Skin of body (tissue), 2 donors: Measurements from ENCODE around the gene KCNJ4. TPM values are rescaled to one million over a fixed set of nuclear protein-coding genes. Genes with fewer than 3 reads are reported as not detected.
A peak's percentile ranks its signal among the peaks of the same experiment; 100 is the strongest.

Experiments used
- DNase-seq: peaks from one replicate; lab custom pipeline; 2025; lab: John Stamatoyannopoulos, UW
- total RNA-seq: library from RNA; depleted of rRNA; stranded (reverse); fragments of >200 nt; gene quantifications from one replicate; pipeline ENCODE4 v1.2.3, GENCODE V29; 2014

The KCNJ4 gene
- 0.30 TPM for total RNA-seq

DNA sequence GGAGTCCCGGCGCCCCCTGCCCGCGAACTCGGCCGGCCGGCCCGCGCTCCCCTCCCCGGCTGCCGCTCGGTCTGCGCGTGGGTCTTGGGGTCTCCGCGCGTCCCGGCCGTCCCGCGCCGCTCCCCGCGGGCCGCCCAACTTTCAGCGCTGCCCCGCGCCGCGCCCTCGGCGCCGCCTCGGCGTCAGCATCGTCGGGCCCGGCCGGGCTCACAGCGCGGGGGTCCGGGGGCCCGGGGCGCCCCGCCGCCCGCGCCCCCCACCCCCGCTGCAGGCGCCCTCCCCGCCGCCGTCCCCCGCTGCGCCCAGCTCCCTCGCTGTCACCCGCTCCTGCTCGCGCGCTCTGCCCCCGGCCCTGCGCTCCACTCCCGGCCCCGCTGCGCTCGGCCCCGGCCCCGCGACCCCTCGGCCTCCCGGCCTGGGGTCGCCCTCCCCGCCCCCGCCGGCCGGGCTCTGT lies at the start of gene KCNJ4:
Gene KCNJ4 (minus strand): TSS at position 124 of the 454 bp plus-strand sequence. CDS start 27,067 bp downstream, outside the sequence.
- DNase-seq: no peak

DNA sequence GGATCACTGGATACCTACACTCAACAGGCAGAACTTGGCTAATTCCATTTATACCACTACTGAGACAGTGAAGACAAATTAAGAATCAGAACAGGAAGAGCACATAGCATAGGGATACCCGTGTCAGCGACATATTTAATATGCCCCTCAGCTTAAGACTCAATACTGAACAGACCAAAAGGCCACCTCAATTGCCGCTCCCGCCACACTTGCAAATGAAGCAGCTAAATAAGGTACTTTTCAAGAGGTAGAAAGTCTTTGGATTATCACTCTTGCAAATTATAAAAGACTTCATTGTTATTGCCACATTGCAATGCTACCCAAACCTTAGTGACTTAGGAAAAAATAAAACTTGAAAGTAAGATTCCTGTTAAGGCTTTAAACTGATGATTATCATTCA lies 48.0 kb upstream of the KCNJ4 start:
- no peak for DNase-seq

DNA sequence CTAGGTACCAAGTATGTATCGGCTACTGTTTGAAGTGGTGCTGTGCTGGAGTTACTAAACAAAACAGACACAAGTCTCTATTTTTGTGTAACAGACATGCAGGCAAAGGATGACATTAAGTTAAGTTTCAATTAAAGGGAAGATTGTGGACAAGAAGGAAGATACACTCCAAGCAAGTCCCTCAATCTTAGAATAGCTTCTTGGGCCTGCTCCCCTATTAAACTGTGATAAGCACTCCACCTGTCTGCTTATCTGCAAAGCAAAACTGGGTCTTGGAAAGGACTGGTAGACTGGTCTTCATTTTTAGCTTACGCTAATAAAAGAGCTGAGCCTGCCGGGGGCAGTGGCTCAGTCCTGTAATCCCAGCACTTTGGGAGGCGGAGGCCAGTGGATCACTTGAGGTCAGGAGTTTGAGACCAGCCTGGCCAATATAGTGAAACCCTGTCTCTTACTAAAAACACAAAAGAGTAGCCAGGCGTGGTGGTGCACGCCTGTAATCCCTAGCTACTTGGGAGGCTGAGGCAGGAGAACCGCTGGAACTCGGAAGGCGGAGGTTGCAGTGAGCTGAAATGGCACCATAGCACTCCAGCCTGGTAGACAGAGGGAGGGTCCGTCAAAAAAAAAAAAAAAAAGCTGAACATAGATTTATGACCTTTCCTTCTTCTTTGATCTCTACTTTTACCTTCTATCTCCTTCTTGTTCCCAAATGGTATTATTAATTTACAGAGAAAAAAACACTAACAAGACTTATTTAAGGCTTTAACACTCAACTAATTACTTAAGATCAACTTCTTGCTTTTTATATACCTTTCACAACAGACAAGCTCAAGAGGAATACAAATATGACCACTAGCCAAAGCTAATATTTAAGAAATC lies 47.0 kb upstream of the KCNJ4 start:
- no peak for DNase-seq

DNA sequence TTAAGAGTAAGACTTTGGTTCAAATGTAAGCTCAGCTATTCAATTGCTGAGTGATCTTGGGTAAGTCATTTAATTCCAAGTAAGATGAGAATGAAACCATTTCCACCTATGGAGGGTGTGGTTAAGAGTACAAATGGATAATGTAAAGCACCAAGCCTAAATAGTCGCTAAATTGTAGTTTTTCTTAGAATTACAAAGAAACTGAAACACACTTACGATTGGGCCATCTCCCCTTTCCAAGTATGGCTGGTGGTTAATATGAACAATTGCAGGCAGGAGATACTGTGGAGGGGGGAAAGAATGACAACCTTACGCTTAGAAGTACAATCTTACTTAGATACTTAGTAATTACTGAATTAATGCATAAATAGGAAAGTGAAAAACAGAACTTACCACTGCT lies 42.9 kb upstream of the KCNJ4 start:
- DNase-seq: no peak

DNA sequence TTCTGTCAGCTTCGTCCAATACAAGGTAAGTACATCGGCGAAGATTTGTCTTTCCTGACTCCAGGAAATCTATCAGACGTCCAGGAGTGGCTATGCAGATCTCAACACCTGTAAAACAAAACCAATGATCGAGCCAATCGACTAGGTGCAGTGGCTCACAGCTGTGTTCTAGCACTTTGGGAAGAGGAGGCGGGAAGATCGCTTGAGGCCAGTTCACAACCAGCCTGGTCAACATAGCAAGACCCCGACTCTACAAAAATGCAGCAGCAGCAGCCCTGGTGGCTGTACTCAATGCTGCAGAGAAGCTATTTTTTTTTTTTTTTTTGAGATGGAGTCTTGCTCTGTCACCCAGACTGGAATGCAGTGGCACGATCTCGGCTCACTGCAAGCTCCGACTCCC lies 39.9 kb upstream of the KCNJ4 start:
- DNase-seq: no peak

DNA sequence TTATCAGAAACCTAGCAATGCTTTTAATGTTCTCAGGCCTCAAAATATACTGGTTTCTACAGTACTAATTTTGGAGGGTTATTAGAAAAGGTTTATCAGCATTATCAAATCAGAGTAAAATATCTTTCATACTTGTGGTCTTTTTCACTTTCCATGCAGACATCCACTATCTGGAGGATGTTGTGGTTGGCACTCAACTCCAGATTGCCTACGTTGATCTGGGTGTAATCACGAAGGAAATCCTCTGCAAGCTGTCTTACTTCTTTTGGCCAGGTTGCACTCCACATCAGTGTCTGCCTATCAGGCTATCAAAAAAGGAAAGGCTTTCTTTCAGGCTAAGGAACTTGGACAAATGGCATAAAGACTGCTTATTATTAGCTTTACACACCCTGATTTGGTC lies 39.5 kb upstream of the KCNJ4 start:
- DNase-seq: no peak

DNA sequence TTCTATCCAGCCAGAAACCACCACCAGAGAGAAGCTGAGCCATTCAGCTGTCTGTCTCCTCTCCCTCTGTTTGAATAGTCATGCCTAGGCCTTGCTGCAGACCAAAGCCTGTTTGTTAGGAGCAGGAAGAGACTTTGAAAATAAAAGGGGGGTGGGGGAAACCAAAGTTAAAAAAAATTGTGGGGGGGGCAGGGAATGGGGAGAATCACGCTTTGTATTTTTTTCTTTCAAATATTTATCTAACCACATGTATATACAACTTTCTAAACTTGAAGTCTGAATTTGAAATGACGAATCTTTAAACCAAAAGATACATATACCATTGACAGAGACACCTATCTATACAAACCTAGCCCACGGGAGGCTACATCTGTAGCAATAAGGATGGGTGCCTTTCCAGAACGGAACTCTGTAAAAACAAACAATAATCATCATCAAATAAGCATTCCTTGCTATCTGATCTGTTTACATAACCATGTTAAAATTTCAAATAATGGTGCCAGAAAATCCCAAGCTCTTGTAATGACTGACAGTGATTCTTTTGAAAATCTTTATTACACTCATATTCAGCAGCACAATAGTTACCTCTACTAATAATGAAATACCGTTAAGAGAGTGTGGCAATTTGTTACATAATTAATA lies 36.8 kb upstream of the KCNJ4 start:
- DNase-seq: no peak

DNA sequence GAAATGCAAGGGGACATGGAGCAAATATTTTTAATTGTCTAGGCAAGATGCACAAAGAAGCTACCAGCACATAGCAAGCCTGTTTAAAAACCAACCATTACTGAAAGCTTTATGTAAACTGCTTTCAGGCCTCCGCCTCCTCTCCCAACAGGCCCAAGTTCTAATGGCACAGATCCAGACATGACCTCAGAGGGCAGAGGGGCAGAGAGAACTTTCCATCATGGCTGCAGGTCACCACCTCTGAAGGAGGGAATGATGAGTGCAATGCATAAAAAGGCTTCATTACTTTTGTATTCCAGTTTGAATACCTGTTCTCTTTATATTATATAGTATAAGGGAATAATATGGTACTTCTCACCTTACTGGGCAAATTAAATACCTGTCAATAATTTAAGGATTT lies 35.9 kb upstream of the KCNJ4 start:
- DNase-seq: peak; percentile 34

DNA sequence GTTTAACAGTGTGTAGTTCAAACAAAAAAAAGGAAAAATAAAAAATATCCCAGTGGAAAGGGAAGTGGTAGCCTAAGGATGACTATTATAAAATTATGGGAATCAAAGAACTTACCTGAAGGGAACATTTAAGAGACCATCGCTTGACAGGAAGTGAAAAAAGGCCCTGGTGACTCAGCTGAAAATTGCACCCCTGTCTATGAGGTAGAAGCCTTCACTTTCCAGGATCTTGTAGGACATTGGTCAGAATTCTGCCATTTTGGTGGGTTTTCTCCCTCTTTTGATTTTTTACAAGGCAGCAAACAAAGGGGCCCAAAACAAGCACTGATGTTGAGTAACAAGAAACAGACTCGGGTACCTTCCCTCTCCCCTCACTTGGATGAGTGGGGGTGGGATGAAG lies 35.5 kb upstream of the KCNJ4 start:
- DNase-seq: no peak

DNA sequence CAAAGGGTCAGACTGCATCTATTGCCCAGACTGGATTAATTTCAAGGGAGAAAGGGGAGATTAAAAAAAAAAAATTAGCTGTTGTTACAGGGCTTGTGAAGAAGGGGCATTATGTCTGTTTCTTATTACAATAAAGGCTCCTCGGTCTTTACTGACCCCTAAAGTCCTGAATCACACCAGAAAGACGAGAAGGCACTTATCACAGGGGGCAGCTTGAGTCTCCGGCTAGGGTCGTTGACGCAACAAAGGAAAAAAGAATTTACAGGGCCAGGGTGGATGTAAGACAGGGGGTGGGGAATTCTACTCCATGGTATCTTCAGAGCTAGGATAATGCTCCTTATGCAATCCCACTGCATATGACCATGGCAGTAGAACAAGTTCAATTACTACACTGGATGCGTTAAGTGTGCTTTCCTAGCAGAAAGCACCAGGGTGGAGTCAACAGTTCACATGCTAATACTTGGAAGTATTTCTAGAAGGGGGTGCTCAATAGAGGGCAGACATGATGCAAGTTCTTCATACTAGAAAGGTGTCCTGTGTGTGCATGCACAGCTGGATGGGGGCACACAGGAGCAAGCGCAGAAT lies 34.7 kb upstream of the KCNJ4 start:
- DNase-seq: no peak

DNA sequence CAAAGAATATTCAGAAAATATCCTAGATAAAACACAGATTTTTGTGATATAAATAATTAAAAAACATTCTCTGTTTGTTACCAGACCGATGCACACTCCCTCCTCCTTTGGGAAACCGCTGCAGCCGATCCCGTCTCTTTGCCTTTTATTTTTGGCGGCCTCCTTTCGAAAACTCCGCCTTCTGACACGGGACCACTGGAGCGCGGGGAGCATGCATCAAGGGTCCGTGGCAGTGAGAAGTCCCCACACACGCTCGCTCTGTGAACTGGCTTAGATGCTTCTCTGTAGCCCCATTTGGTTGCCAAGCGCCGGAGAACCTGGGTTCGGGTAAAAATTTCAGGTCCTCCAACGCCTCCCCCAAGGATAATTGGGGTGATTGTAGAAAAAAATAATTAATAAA lies 34.1 kb upstream of the KCNJ4 start:
- DNase-seq: no peak

DNA sequence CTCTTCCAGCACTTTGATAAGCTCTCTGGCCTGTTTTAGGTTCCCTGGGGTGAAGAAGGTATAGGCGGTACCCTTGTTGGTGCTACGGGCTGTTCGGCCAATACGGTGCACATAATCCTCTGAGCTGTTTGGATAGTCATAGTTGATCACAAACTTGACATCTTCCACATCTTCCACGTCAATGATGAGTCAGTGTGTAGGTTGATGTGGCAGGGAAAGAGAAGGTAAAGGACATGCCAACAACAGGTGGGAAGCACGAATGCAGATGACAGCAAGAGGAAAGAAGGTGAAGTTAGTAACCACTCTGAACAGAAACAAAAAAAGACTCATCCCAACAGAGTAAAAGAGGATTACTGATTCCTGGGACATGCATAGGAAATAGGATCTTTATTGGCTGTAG lies 32.9 kb upstream of the KCNJ4 start:
- DNase-seq: no peak

DNA sequence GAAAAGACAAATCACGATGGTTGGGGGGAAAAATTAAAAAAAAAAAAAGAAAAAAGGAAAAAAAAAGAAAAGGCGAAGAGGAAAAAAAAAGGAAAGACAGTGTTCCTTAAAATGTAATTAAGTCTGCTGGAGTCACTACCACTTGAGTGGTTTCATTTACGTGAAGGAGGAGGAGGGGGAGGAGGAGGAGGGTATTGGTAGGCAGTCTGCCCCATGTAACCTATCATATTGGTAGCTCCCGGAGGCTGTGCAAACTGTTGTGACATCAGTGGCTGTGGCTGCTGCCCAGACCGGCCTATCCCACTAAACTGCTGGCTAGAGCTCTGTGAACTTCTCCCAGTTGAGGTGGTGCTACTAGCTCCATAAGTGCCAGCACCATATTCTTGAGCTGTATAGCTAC lies 30.8 kb upstream of the KCNJ4 start:
- no peak for DNase-seq

DNA sequence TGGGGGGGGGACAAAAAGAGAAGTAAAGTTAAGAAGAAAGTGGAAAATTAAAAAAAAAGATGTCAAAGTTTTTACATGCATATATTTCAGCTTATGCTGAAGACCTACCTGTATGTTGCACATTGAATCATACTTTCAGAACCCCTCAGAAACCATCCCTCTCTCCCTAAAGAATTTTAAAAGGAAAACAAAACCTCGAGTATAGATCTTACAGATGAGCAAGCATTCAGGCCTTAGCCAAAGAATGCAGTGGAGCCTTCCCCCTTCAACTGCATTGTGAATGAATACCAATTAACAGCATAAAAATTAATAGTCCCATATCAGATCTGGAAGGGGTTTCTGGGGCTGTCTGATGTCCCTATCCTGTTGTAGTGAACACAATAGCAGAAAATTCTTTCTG lies 29.2 kb upstream of the KCNJ4 start:
- DNase-seq: no peak

DNA sequence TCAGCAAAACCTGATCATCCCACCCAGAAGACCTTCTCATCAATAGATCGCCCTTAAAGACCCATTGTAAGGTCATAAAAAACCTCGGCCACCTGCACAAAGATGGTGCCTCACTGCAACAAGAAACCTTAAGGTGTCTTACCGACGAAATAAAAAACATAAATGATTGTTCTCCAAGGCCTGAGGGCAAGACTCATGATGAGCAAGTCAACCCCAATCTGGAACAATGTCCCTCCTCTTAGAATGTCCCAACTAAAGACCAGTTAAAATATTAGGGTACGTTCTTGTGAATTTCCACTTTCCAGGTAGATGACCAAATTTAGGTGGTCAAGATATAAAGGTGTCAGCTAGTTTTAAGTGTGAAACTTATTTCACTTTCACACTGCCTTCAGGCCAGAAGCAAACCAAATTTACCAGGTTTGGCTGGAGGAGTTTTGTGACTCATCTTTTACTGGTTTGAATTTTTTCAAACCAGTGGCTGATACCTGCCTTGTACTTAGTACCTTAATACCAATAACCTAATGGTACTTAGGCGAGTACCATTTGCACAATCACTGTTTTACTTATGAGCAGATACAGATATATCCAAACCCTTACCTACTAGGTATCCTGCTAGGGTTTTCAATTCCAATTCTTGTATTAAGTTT lies 27.8 kb upstream of the KCNJ4 start:
- DNase-seq: no peak

DNA sequence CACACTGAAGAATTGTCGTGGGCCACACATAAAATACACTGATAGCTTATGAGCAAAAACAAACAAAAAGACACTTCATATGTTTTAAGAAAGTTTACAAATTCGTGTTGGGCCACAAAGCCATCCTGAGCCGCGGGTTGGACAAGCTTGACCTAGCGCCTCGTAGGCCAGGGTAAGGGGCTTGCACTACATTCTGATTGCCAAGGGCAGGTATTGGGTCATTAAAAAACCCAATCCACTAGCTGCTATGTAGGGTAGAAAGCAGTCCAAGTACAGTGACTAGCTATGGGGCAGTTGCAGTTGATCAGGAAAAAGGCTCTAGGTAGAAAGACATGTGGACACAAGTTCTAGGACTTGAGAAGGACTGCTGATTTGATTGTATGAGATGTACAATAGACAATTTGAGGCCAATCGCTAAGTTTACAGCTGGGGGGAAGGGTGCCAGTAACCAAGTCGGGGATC lies 26.9 kb upstream of the KCNJ4 start:
- DNase-seq: no peak

DNA sequence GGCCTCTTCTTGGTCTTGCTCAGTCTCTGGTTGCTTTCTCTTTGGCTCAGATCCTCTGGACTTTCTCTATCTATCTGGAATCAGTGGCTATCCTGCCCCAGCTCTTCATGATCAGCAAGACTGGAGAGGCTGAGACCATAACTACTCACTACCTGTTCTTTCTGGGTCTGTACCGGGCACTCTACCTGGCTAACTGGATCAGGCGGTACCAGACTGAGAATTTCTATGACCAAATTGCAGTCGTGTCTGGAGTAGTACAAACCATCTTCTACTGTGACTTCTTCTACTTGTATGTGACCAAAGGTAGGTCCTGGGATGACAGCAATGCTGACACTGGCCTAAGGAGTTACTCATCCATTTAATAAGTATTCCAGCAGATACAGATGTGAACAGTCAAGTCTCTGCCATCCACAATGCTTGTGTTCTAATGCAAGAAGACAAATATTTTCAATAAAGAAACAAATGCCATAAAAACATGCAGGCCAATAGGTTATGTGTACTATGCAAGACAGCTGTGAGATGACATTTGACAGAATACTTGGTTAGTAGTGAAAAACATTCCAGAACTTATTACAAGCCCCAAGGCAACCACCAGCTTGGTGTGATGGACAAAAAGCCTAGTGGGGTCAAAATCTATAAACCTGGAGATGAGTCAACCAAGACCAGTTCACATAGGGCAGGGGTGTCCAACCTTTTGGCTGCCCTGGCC lies 26.3 kb upstream of the KCNJ4 start:
- no peak for DNase-seq

DNA sequence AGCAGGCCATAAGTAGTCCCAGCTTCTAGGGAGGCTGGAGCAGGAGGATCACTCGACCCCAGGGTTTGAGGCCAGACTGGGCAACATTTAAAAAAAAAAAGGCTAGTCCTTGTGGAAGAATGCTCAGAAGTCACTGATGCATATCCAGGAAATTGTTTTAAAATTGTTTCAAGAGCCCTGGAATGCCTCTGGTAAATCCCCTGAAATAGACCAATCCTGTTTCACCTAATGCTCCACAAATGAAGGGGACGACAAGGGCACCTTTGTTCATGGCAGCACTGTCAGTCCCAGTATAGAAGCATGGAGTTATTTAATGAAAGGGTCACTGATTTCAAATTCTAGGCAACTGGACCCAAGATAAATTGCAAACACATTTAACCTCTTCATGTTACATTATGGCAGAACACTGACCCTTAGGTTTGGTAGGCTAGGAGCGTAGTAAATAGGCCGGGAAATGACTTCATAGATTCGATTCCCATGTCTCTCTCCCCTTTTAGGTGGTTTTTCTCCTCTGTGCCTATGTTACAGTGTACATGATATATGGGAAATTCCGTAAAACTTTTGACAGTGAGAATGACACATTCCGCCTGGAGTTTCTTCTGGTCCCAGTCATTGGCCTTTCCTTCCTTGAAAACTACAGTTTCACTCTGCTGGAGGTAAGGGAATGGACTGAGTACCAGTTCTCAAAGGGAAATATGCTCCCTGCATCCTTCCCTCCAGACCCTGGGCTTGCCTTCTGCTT lies 24.3 kb upstream of the KCNJ4 start:
- no peak for DNase-seq

DNA sequence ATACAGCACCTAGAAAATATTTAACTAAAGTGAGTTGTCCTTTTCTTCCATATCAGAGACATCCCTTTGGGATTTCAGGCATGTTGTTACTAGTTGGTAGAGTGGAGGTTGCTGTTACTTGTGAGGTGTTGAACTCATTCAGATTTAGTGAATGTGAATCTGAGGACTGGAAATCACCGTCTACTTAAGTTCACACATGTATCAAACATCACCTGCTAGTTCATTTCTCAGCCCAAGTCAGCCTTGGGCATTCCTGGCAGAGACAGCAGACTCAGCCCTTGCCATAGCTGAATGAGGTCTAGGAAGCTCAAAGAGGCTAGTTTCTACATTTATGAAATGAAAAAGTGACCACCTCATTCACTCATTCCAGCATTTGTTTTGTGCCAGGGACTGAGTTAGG lies 22.6 kb upstream of the KCNJ4 start:
- DNase-seq: no peak

DNA sequence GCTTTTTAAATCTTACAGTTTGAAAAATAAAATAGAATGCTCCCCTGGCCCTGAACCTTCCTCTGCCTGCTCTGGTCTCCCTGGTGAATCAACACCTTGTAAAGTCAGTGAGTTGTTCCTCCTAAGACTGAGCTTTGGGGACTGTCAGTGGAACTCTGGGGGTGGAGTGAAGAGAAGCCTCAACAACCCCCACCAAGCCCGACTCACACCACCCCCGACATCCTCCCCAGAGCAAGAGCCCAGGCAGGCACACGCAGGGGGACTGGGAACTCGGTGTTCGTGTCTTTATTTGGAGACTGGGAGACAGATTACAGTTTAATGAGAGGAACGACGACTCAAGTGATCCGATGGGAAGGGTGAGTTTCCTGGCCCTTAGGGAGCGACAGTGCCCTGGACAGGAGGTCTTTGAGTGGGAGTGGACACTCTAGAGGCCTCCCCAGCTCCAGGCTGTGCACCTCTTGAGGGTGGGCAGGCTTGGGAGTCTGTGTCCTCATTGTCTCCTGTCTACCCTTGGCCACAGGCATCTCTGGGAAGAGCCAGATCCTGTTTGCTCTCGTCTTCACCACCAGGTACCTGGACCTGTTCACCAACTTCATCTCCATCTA lies 19.1 kb upstream of the KCNJ4 start:
- DNase-seq: no peak
